ENCODE data around the gene TRIO.
A peak's percentile ranks its signal among the peaks of the same experiment; 100 is the strongest.

The TRIO gene

DNA sequence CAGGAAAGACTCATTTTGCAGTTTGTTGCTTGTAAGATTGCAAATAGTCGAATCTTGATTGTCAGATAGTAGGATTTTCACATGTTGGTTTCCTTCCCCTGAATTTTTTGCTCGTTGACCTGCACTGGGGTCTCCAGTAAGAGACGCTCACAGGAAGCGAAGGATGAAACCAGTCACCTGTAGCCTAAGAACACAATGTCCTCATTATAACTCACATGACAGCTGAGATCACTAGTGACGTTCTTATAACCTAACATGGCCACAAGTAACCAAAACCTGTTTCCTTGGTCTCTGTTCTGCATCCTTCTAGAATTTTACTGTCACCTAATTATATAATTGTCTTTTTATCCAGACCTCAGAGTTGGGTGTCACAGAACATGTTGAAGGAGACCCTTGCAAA is 257.5 kb downstream of the TRIO start:
- no peak overlapping the region for H3K27ac Mint-ChIP-seq

DNA sequence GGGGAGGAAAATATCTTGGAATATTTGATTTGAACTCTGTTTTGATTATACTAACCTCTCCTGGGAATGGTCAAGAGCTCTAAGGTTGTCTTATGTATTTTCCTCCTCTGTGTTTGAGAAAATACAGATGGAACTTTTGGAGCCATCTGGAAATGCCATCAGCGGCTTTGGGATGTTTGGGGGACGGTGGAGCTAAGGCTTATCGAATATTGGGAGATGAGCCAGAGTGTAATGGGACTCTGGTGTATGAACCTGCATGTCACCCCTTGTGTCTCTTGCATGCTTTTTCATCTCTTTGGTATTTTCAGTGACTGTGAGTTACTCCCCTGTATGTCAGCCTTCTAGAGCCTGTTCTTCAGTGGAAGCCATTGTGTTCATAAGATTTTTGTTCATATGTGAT is 258.5 kb downstream of the TRIO start:
- H3K9me3 Mint-ChIP-seq = peaks cover 9% of the 10 kb centered on the region
- H3K27me3 Mint-ChIP-seq (ENCODE audit: low read depth) = no peaks in the 10 kb centered on the region
- H3K36me3 Mint-ChIP-seq (ENCODE audit: low read depth) = peaks cover 9% of the 10 kb centered on the region
- H3K4me3 Mint-ChIP-seq = no peak overlapping the region
- no peak overlapping the region for H3K27ac Mint-ChIP-seq
- H3K4me1 Mint-ChIP-seq (ENCODE audit: low read depth) = peaks cover 20% of the 10 kb centered on the region

More for the DNA sequence above, 257.5 kb downstream of the TRIO start:
- peaks cover 9% of the 10 kb centered on the region for H3K9me3 Mint-ChIP-seq
- H3K27me3 Mint-ChIP-seq (ENCODE audit: low read depth) = no peaks in the 10 kb centered on the region
- peaks cover 20% of the 10 kb centered on the region for H3K4me1 Mint-ChIP-seq (ENCODE audit: low read depth)
- peaks cover 9% of the 10 kb centered on the region for H3K36me3 Mint-ChIP-seq (ENCODE audit: low read depth)
- H3K4me3 Mint-ChIP-seq = no peak overlapping the region

DNA sequence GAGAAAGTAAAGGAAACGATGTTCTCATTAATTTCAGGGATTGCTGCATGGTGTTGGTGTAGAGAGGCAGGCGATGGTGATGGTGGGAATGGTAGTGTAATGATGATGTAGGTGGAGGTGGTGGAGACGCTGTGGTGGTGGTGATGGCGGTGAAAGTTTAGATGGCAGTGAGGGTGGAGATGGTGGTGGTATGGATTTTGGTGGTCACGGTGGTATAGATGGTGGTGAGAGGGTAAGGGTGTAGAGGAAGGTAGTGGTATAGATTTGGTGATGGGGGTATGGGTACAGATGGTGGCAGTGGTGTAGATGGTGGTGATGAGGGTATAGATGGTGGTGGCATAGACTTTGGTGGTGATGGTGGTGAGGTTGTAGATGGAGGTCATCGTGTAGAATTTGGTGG is 259.3 kb downstream of the TRIO start:
- H3K9me3 Mint-ChIP-seq = peaks cover 9% of the 10 kb centered on the region
- peaks cover 20% of the 10 kb centered on the region for H3K4me1 Mint-ChIP-seq (ENCODE audit: low read depth)
- peaks cover 9% of the 10 kb centered on the region for H3K36me3 Mint-ChIP-seq (ENCODE audit: low read depth)
- peak overlapping the region; percentile 68 for H3K27ac Mint-ChIP-seq
- peak overlapping the region; percentile 23 for H3K4me3 Mint-ChIP-seq
- H3K27me3 Mint-ChIP-seq (ENCODE audit: low read depth) = no peaks in the 10 kb centered on the region

- Mint-ChIP-seq H3K27me3 (ENCODE audit: low read depth) (no peaks in the 10 kb centered on the region), H3K4me3 (no peak overlapping the region), H3K4me1 (ENCODE audit: low read depth) (peaks cover 17% of the 10 kb centered on the region), H3K9me3 (peaks cover 9% of the 10 kb centered on the region), H3K27ac (no peak overlapping the region), H3K36me3 (ENCODE audit: low read depth) (peaks cover 9% of the 10 kb centered on the region)
Measured at GRCh38 chr5:14404780-14405179, 261.6 kb downstream of the TRIO start.

- Mint-ChIP-seq H3K27ac (no peak overlapping the region), H3K9me3 (peaks cover 9% of the 10 kb centered on the region), H3K4me1 (ENCODE audit: low read depth) (peaks cover 16% of the 10 kb centered on the region), H3K36me3 (ENCODE audit: low read depth) (peaks cover 9% of the 10 kb centered on the region), H3K27me3 (ENCODE audit: low read depth) (no peaks in the 10 kb centered on the region), H3K4me3 (no peak overlapping the region)
Measured at GRCh38 chr5:14405267-14405666, 262.1 kb downstream of the TRIO start.

GRCh38 chr5:14405706-14406553 is 262.8 kb downstream of the TRIO start:
- Mint-ChIP-seq H3K4me1 (ENCODE audit: low read depth) (peaks cover 14% of the 10 kb centered on the region), H3K9me3 (peaks cover 9% of the 10 kb centered on the region), H3K4me3 (no peak overlapping the region), H3K36me3 (ENCODE audit: low read depth) (peaks cover 9% of the 10 kb centered on the region), H3K27me3 (ENCODE audit: low read depth) (no peaks in the 10 kb centered on the region), H3K27ac (no peak overlapping the region)

DNA sequence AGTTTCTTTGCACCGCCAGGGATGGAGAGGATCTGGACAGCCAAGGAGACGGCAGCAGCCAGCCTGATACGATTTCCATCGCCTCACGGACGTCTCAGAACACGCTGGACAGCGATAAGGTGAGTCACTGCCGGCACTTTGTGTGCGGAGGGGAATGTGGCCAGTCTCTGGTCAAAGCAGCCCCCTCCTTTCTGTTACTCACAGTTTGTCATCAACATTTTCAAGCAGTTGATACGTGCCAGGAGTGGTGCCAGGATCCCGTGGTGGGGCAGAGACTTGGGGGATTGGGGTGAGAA is 263.4 kb downstream of the TRIO start:
- no peak overlapping the region for H3K27ac Mint-ChIP-seq
- H3K36me3 Mint-ChIP-seq (ENCODE audit: low read depth) = peaks cover 7% of the 10 kb centered on the region
- H3K4me1 Mint-ChIP-seq (ENCODE audit: low read depth) = peaks cover 10% of the 10 kb centered on the region
- H3K27me3 Mint-ChIP-seq (ENCODE audit: low read depth) = no peaks in the 10 kb centered on the region
- peaks cover 9% of the 10 kb centered on the region for H3K9me3 Mint-ChIP-seq
- no peak overlapping the region for H3K4me3 Mint-ChIP-seq

DNA sequence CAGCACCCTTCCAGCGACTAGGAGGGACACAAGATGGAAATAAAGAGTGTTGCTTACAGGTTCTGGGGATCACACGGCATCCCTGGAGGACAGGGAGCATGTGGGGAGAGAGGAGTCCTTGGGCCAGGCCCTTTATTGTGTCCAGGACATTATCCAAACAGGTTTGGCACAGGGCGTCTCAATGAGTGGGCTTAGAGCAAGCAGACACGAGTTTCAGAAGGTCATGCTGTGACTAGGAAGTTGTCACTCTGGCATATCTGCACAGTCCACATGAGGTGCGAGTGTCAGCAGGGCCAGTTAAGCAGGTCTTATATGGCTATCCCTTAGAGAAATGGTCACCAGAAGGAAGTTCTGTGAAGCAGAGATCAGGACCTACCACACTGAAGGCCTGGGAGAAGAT is 263.9 kb downstream of the TRIO start:
- no peaks in the 10 kb centered on the region for H3K27me3 Mint-ChIP-seq (ENCODE audit: low read depth)
- peaks cover 7% of the 10 kb centered on the region for H3K36me3 Mint-ChIP-seq (ENCODE audit: low read depth)
- H3K27ac Mint-ChIP-seq = no peak overlapping the region
- peaks cover 10% of the 10 kb centered on the region for H3K4me1 Mint-ChIP-seq (ENCODE audit: low read depth)
- H3K4me3 Mint-ChIP-seq = no peak overlapping the region
- peaks cover 9% of the 10 kb centered on the region for H3K9me3 Mint-ChIP-seq

DNA sequence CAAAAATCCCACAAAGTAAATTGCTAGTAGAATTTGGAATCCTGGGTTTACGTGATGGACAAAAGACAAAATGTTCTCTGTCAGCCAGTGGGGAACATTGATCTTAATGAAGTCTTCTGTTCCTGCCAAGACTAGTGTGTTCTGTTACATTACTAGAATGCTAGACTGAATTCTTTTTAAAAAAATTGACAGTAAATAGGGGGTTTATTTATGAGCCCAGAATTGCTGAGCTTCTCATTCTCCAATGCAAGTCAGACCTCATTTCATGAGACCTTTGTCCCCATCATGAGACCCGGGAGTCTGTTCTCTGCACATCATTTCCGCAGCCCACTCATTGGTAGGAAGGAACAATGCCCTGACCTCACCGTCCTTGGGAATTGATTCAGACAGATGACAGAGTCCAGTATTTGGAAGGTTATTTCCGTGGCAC is 264.6 kb downstream of the TRIO start:
- H3K4me1 Mint-ChIP-seq (ENCODE audit: low read depth) = peaks cover 4% of the 10 kb centered on the region
- H3K36me3 Mint-ChIP-seq (ENCODE audit: low read depth) = peaks cover under 1% of the 10 kb centered on the region
- H3K9me3 Mint-ChIP-seq = peaks cover 2% of the 10 kb centered on the region
- H3K27ac Mint-ChIP-seq = no peak overlapping the region
- no peaks in the 10 kb centered on the region for H3K27me3 Mint-ChIP-seq (ENCODE audit: low read depth)
- H3K4me3 Mint-ChIP-seq = no peak overlapping the region

GRCh38 chr5:14408969-14409586 is 265.9 kb downstream of the TRIO start:
- Mint-ChIP-seq H3K4me1 (ENCODE audit: low read depth) (peaks cover 14% of the 10 kb centered on the region), H3K9me3 (no peaks in the 10 kb centered on the region), H3K27ac (no peak overlapping the region), H3K4me3 (no peak overlapping the region), H3K27me3 (ENCODE audit: low read depth) (no peaks in the 10 kb centered on the region), H3K36me3 (ENCODE audit: low read depth) (no peaks in the 10 kb centered on the region)

- Mint-ChIP-seq H3K9me3 (no peaks in the 10 kb centered on the region), H3K27me3 (ENCODE audit: low read depth) (no peaks in the 10 kb centered on the region), H3K4me3 (no peak overlapping the region), H3K36me3 (ENCODE audit: low read depth) (no peaks in the 10 kb centered on the region), H3K4me1 (ENCODE audit: low read depth) (peaks cover 22% of the 10 kb centered on the region), H3K27ac (no peak overlapping the region)
Measured at GRCh38 chr5:14410068-14410393, 266.9 kb downstream of the TRIO start.

GRCh38 chr5:14410394-14411201 is 267.5 kb downstream of the TRIO start:
- H3K4me3 Mint-ChIP-seq = no peak overlapping the region
- no peak overlapping the region for H3K27ac Mint-ChIP-seq

GRCh38 chr5:14411216-14411615 is 268.1 kb downstream of the TRIO start:
- Mint-ChIP-seq H3K4me3 (no peak overlapping the region), H3K27ac (no peak overlapping the region), H3K4me1 (ENCODE audit: low read depth) (peaks cover 34% of the 10 kb centered on the region), H3K36me3 (ENCODE audit: low read depth) (no peaks in the 10 kb centered on the region), H3K9me3 (no peaks in the 10 kb centered on the region), H3K27me3 (ENCODE audit: low read depth) (no peaks in the 10 kb centered on the region)

More at GRCh38 chr5:14410394-14411201, 267.5 kb downstream of the TRIO start:
- Mint-ChIP-seq H3K36me3 (ENCODE audit: low read depth) (no peaks in the 10 kb centered on the region), H3K9me3 (no peaks in the 10 kb centered on the region), H3K4me1 (ENCODE audit: low read depth) (peaks cover 28% of the 10 kb centered on the region), H3K27me3 (ENCODE audit: low read depth) (no peaks in the 10 kb centered on the region)

DNA sequence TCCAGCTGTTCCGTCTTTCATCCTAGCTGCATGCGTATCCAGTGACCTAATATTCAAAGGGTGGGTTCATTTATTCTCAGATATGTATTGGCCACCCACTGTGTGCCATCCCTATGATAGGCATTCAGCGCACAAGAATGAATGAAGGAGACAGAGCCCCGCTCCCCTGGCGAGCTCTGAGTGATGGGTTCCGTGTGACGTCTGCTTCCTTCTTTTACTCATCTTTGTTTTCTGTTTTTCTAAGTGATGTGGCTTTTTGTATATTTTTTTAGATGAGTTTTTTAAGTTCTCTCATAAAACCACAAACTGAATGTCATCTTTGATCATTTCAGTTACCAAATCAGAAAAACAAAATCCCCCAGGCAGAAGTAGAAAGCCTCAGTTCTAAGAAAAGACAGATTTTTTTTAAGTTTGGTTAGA is 270.2 kb downstream of the TRIO start:
- no peaks in the 10 kb centered on the region for H3K9me3 Mint-ChIP-seq
- H3K36me3 Mint-ChIP-seq (ENCODE audit: low read depth) = no peaks in the 10 kb centered on the region
- H3K27me3 Mint-ChIP-seq (ENCODE audit: low read depth) = no peaks in the 10 kb centered on the region
- H3K4me1 Mint-ChIP-seq (ENCODE audit: low read depth) = peaks cover 41% of the 10 kb centered on the region
- H3K27ac Mint-ChIP-seq = peak overlapping the region; percentile 85
- H3K4me3 Mint-ChIP-seq = peak overlapping the region; percentile 45

DNA sequence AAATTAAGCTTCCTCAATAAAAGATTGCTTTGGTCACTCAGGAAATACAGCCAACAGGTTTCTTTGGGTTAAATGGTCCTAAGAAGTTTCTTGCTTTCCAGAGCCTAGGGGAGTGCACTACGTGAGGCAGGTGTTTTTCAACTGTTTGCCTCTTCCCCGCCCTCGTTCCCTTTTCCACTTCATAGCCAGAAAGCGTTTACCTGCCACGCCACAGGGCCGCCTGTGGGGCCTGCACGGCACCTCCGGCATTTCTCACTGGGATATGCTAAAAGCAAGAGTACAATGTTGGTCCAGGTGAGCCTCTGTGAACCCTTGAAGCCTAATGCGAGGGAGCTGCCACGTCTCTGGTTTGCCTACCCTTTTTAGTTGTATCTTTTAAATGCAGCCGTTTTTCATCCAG is 270.9 kb downstream of the TRIO start:
- H3K9me3 Mint-ChIP-seq = no peaks in the 10 kb centered on the region
- peaks cover 41% of the 10 kb centered on the region for H3K4me1 Mint-ChIP-seq (ENCODE audit: low read depth)
- H3K27me3 Mint-ChIP-seq (ENCODE audit: low read depth) = no peaks in the 10 kb centered on the region
- peak overlapping the region; percentile 85 for H3K27ac Mint-ChIP-seq
- no peaks in the 10 kb centered on the region for H3K36me3 Mint-ChIP-seq (ENCODE audit: low read depth)
- peak overlapping the region; percentile 45 for H3K4me3 Mint-ChIP-seq
